Progenitor cell of endocrine pancreas (in vitro differentiated cells): ENCODE results near the gene MAGI1. TPM values are rescaled to one million over a fixed set of nuclear protein-coding genes. Genes with fewer than 3 reads are reported as not detected.

Source experiments
- DNase-seq: peaks from one replicate; pipeline ENCODE4 v3.0.0; 2021; ENCODE audit warnings: low spot score; ENCODE audit not compliant: unreplicated experiment
- H3K27ac Mint-ChIP-seq: 2 replicates; pipeline ENCODE4 v1.8.0; 2021; ENCODE audit warnings: mild to moderate bottlenecking, moderate library complexity, mixed read lengths
- H3K27me3 Mint-ChIP-seq: 2 replicates; pipeline ENCODE4 v1.8.0; 2021; ENCODE audit warnings: mixed read lengths
- H3K36me3 Mint-ChIP-seq: 2 replicates; pipeline ENCODE4 v1.8.0; 2022; ENCODE audit warnings: mixed read lengths; ENCODE audit not compliant: insufficient read depth
- H3K4me1 Mint-ChIP-seq: 2 replicates; pipeline ENCODE4 v1.8.0; 2021; ENCODE audit warnings: low read depth, mixed read lengths
- H3K4me3 Mint-ChIP-seq: 2 replicates; pipeline ENCODE4 v1.8.0; 2021; ENCODE audit warnings: low read depth, mild to moderate bottlenecking, moderate library complexity, mixed read lengths
- H3K9me3 Mint-ChIP-seq: 2 replicates; pipeline ENCODE4 v1.8.0; 2021; ENCODE audit warnings: low read depth, mixed read lengths
- total RNA-seq: library from RNA; stranded (reverse); gene quantifications from 2 replicates; pipeline ENCODE4 v1.2.1, GENCODE V29; 2021
- TF ChIP-seq, protein P1 (sequence below): fragments of 200-600 bp; sonication (generic); IDR thresholded peaks from one replicate; pipeline ENCODE4 v1.5.0; 2021; ENCODE audit warnings: antibody characterized with exemption, mild to moderate bottlenecking; ENCODE audit not compliant: unreplicated experiment

MAGI1 gene
- total RNA-seq, 1 donor from 2014 or later = 142 TPM

- H3K4me1 Mint-ChIP-seq = peaks cover 21% of the 10 kb centered on the region
- no peak overlapping the region for H3K4me3 Mint-ChIP-seq
- no peaks in the 10 kb centered on the region for H3K27me3 Mint-ChIP-seq
- TF ChIP-seq, protein P1, sequence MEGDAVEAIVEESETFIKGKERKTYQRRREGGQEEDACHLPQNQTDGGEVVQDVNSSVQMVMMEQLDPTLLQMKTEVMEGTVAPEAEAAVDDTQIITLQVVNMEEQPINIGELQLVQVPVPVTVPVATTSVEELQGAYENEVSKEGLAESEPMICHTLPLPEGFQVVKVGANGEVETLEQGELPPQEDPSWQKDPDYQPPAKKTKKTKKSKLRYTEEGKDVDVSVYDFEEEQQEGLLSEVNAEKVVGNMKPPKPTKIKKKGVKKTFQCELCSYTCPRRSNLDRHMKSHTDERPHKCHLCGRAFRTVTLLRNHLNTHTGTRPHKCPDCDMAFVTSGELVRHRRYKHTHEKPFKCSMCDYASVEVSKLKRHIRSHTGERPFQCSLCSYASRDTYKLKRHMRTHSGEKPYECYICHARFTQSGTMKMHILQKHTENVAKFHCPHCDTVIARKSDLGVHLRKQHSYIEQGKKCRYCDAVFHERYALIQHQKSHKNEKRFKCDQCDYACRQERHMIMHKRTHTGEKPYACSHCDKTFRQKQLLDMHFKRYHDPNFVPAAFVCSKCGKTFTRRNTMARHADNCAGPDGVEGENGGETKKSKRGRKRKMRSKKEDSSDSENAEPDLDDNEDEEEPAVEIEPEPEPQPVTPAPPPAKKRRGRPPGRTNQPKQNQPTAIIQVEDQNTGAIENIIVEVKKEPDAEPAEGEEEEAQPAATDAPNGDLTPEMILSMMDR = no peak
- peaks cover 16% of the 10 kb centered on the region for H3K9me3 Mint-ChIP-seq
- H3K27ac Mint-ChIP-seq = no peak overlapping the region
- peaks cover 28% of the 10 kb centered on the region for H3K36me3 Mint-ChIP-seq
- no peak for DNase-seq
Observed at GRCh38 chr3:65808824-65809223, 229.9 kb downstream of the MAGI1 start.

DNA sequence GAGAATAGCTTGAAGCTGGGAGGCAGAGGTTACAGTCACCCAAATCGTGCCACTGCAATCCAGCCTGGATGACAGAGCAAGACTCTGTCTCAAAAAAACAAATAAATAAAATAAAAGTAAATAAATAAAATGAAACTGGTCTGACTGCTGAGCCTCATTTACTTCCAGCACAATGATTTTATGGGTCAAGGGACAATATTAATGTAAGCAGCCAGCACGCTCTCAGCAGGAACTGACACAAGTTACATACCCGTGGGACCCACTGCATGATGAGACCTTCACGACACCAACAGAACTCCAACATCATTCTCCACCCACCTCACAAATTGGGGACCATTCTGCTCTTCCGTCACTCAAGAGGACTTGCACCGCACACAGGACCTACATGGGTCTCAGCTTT, 230.3 kb downstream of the MAGI1 start:
- H3K4me3 Mint-ChIP-seq = no peak overlapping the region
- no peak overlapping the region for H3K27ac Mint-ChIP-seq
- TF ChIP-seq, protein P1 = no peak
- DNase-seq = no peak
- H3K9me3 Mint-ChIP-seq = peaks cover 16% of the 10 kb centered on the region
- H3K4me1 Mint-ChIP-seq = peaks cover 26% of the 10 kb centered on the region
- peaks cover 28% of the 10 kb centered on the region for H3K36me3 Mint-ChIP-seq
- H3K27me3 Mint-ChIP-seq = no peaks in the 10 kb centered on the region

DNA sequence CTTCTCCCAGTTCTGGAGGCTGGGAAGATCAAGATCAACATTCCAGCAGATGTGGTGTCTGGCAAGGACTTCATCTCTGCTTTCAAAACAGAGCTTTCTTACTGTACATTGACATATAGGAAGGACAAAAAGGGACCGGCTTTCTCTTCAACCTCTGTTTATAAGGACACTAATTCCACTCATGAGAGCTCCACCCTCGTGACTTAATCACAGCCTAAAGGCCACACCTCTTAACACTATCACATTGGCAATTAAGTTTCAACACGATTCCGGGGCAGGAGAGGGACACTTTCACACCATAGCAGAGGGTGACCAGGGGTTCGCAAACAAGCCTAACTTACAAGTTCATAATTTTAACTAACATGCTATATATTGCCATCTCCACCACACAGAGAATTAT, 231.5 kb downstream of the MAGI1 start:
- no peaks in the 10 kb centered on the region for H3K27me3 Mint-ChIP-seq
- peaks cover 28% of the 10 kb centered on the region for H3K36me3 Mint-ChIP-seq
- TF ChIP-seq, protein P1 = no peak
- no peak for DNase-seq
- no peak overlapping the region for H3K4me3 Mint-ChIP-seq
- H3K4me1 Mint-ChIP-seq = peaks cover 31% of the 10 kb centered on the region
- H3K27ac Mint-ChIP-seq = no peak overlapping the region
- H3K9me3 Mint-ChIP-seq = peaks cover 16% of the 10 kb centered on the region

GRCh38 chr3:65806600-65806999, 232.1 kb downstream of the MAGI1 start:
- peaks cover 28% of the 10 kb centered on the region for H3K36me3 Mint-ChIP-seq
- no peak overlapping the region for H3K27ac Mint-ChIP-seq
- no peaks in the 10 kb centered on the region for H3K27me3 Mint-ChIP-seq
- no peak for DNase-seq
- H3K4me1 Mint-ChIP-seq = peaks cover 27% of the 10 kb centered on the region
- TF ChIP-seq, protein P1 = no peak
- H3K4me3 Mint-ChIP-seq = no peak overlapping the region
- peaks cover 16% of the 10 kb centered on the region for H3K9me3 Mint-ChIP-seq

DNA sequence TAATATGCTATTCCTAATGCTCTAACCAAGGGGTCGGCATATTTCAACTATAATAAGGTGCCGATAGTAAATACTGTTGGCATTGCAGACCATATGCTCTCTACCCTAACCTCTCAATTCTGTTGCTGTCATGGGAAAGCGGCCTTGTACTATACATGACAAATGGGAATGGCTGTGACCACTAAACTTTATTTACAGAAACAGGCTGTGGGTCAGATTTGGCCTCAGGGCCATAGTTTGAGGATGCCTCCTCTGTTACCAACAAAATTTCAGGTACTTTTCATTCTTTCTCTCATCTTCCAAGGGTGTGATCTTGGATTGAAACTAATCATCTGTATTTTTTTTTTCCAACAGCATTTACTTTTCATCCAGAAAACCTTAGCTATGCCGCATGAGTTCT, 242.0 kb downstream of the MAGI1 start:
- TF ChIP-seq, protein P1 = no peak
- Mint-ChIP-seq H3K9me3 (no peaks in the 10 kb centered on the region), H3K27ac (peak overlapping the region; percentile 73), H3K4me3 (no peak overlapping the region), H3K4me1 (peaks cover 45% of the 10 kb centered on the region), H3K27me3 (no peaks in the 10 kb centered on the region), H3K36me3 (peaks cover 7% of the 10 kb centered on the region)
- no peak for DNase-seq
